IMR-90 (cell line): ENCODE results near the gene DYNC1H1. TPM values are rescaled to one million over a fixed set of nuclear protein-coding genes. Genes with fewer than 3 reads are reported as not detected.
"Not testable (repeated sequence)": the region's sequence is repeated elsewhere in the genome, so short reads cannot be mapped to it uniquely, and the experiment has no call there.

Experiments used
- ATAC-seq: fragments of 200-7000 bp; cut with Tn5 transposase; 2 replicates; pipeline ENCODE4 v1.9.1; 2020; ENCODE audit warnings: low read depth, mild to moderate bottlenecking, moderate library complexity
- BruUV-seq: library from RNA; stranded (reverse); fragments of 400-500 nt; replicated peaks from 2 replicates; lab custom pipeline; 2021; lab: Mats Ljungman, UMichigan
- CTCF ChIA-PET: fragments of 300-600 bp; formaldehyde crosslinking; extraction: SDS; loops from one replicate; lab custom pipeline; 2021; ENCODE audit warnings: antibody characterized with exemption; lab: Yijun Ruan, JAX
- POLR2A ChIA-PET: fragments of 300-600 bp; sonication (Branson Sonifier 250); formaldehyde crosslinking; loops from one replicate; lab custom pipeline; 2022; ENCODE audit warnings: antibody characterized with exemption; ENCODE audit not compliant: unreplicated experiment; lab: Charles Lee
- DNase-seq: peaks from one replicate; pipeline ENCODE4 v3.0.0; 2013
- H2AFZ ChIP-seq: replicated peaks from 2 replicates; pipeline ENCODE3; 2013; ENCODE audit warnings: low read length, mild to moderate bottlenecking; ENCODE audit not compliant: poor library complexity
- H2AK5ac ChIP-seq: 2 replicates; pipeline ENCODE4 v1.6.1; 2013; ENCODE audit warnings: low read depth, low read length, inconsistent platforms
- H2AK9ac ChIP-seq: replicated peaks from 2 replicates; pipeline ENCODE3; 2013; ENCODE audit warnings: mild to moderate bottlenecking, low read depth, low read length, moderate library complexity; ENCODE audit not compliant: poor library complexity
- H2BK120ac ChIP-seq: 2 replicates; pipeline ENCODE4 v1.6.1; 2013; ENCODE audit warnings: low read depth, low read length, inconsistent platforms
- H2BK15ac ChIP-seq: 3 replicates; pipeline ENCODE4 v1.6.1; 2013; ENCODE audit warnings: low read depth, low read length, inconsistent platforms
- H2BK20ac ChIP-seq: 2 replicates; pipeline ENCODE4 v1.6.1; 2013; ENCODE audit warnings: low read depth, mild to moderate bottlenecking, inconsistent platforms, low read length, moderate library complexity
- H2BK5ac ChIP-seq: 2 replicates; pipeline ENCODE4 v1.6.1; 2013; ENCODE audit warnings: mild to moderate bottlenecking, low read depth, low read length, inconsistent platforms; ENCODE audit not compliant: poor library complexity, severe bottlenecking
- H3K14ac ChIP-seq: replicated peaks from 2 replicates; pipeline ENCODE4 v1.6.1; 2013; ENCODE audit warnings: low read depth, low read length, inconsistent platforms
- H3K18ac ChIP-seq: 2 replicates; pipeline ENCODE4 v1.6.1; 2013; ENCODE audit warnings: low read depth, low read length, control low read depth
- H3K23ac ChIP-seq: 2 replicates; pipeline ENCODE4 v1.6.1; 2013; ENCODE audit warnings: low read depth, low read length, inconsistent platforms
- H3K27ac ChIP-seq: 2 replicates; pipeline ENCODE4 v1.5.1; 2013; ENCODE audit warnings: mild to moderate bottlenecking, control low read depth, low read length; ENCODE audit not compliant: insufficient read depth
- H3K27me3 ChIP-seq: 2 replicates; pipeline ENCODE4 v1.6.1; 2013; ENCODE audit warnings: low read length; ENCODE audit not compliant: control insufficient read depth, insufficient read depth
- H3K36me3 ChIP-seq: 2 replicates; pipeline ENCODE4 v1.6.1; 2013; ENCODE audit warnings: low read length, mixed read lengths; ENCODE audit not compliant: control insufficient read depth, insufficient read depth
- H3K4ac ChIP-seq: 2 replicates; pipeline ENCODE4 v1.6.1; 2013; ENCODE audit warnings: low read depth, low read length, inconsistent platforms
- H3K4me1 ChIP-seq: 2 replicates; pipeline ENCODE4 v1.6.1; 2013; ENCODE audit warnings: low read length, mixed read lengths; ENCODE audit not compliant: control insufficient read depth, insufficient read depth
- H3K4me2 ChIP-seq: 2 replicates; pipeline ENCODE4 v1.6.1; 2013; ENCODE audit warnings: low read depth, mild to moderate bottlenecking, control low read depth, low read length, moderate library complexity
- H3K4me3 ChIP-seq: 2 replicates; pipeline ENCODE4 v1.5.1; 2013; ENCODE audit warnings: low read depth, mild to moderate bottlenecking, control low read depth, low read length, moderate library complexity; ENCODE audit not compliant: insufficient read depth
- H3K56ac ChIP-seq: 2 replicates; pipeline ENCODE4 v1.6.1; 2013; ENCODE audit warnings: low read length, inconsistent platforms; ENCODE audit not compliant: insufficient read depth; ENCODE audit errors: extremely low read depth
- H3K79me1 ChIP-seq, 2 experiments: 2 replicates each; pipeline ENCODE4 v1.6.1; 2013; ENCODE audit warnings: low read length in 2 of 2, inconsistent platforms in 1 of 2, low read depth in 1 of 2
- H3K9ac ChIP-seq: 2 replicates; pipeline ENCODE4 v1.6.1; 2013; ENCODE audit warnings: low read depth, low read length, control low read depth
- H3K9me1 ChIP-seq: 2 replicates; pipeline ENCODE4 v1.6.1; 2013; ENCODE audit warnings: low read length, inconsistent platforms; ENCODE audit not compliant: insufficient read depth
- H3K9me3 ChIP-seq: 2 replicates; pipeline ENCODE4 v1.6.1; 2013; ENCODE audit warnings: low read length; ENCODE audit not compliant: control insufficient read depth, insufficient read depth
- H4K20me1 ChIP-seq: 2 replicates; pipeline ENCODE4 v1.6.1; 2013; ENCODE audit warnings: low read length, inconsistent platforms; ENCODE audit not compliant: insufficient read depth
- H4K5ac ChIP-seq: 2 replicates; pipeline ENCODE4 v1.6.1; 2013; ENCODE audit warnings: mild to moderate bottlenecking, low read depth, low read length, control low read depth
- H4K8ac ChIP-seq, 2 experiments: 2 replicates each; pipeline ENCODE4 v1.6.1; 2013; ENCODE audit warnings: low read depth in 2 of 2, low read length in 2 of 2, control low read depth in 1 of 2, inconsistent platforms in 1 of 2
- H4K91ac ChIP-seq: 2 replicates; pipeline ENCODE4 v1.6.1; 2013; ENCODE audit warnings: low read depth, low read length, inconsistent platforms; ENCODE audit not compliant: insufficient read depth
- WGBS, 2 experiments: methylation state at CpG; one replicate each; pipeline versions ENCODE4 v1.1.5 to v1.1.7; 2013; ENCODE audit warnings: missing lambda C conversion rate in 2 of 2; ENCODE audit not compliant: insufficient read length in 1 of 2; ENCODE audit errors: extremely low coverage in 2 of 2; 5-methylcytosine and 5-hydroxymethylcytosine counted together
- dilution Hi-C: fragments of 300-500 bp; cut with HindIII; formaldehyde crosslinking; loops from one replicate; pipeline ENCODE4 v1.14.3; 2018; ENCODE audit warnings: low sequenced_read_pairs; ENCODE audit not compliant: unreplicated experiment
- in situ Hi-C: fragments of 300-500 bp; cut with MboI; formaldehyde crosslinking; loops from 3 replicates; pipeline ENCODE4 v1.14.3; 2019; ENCODE audit warnings: low sequenced_read_pairs, inconsistent platforms, mixed read lengths
- intact Hi-C: fragments of 100-400 bp; cut with micrococcal nuclease; formaldehyde crosslinking; loops from 2 replicates; pipeline ENCODE4 v1.10.0; 2022
- polyA plus RNA-seq, 3 experiments: library from polyadenylated mRNA; depleted of rRNA; stranded (reverse); fragments of >200 nt; gene quantifications; 2 replicates each; pipeline ENCODE4 v1.2.3, GENCODE V29; 2012; ENCODE audit warnings: low replicate concordance in 1 of 3
- total RNA-seq: library from RNA; depleted of rRNA; stranded (reverse); fragments of >200 nt; gene quantifications from 2 replicates; pipeline ENCODE4 v1.2.3, GENCODE V29; 2012

DYNC1H1 gene
- total and polyA plus RNA-seq, 2 of the 4 experiments (the other 2 are of a cell fraction): 240 to 670 TPM

- H3K14ac ChIP-seq, H3K9me1 ChIP-seq, POLR2A ChIA-PET, H3K9me3 ChIP-seq, H2BK5ac ChIP-seq, H3K9ac ChIP-seq, H4K5ac ChIP-seq, H2BK120ac ChIP-seq, in situ Hi-C loops, H2AFZ ChIP-seq, H3K27ac ChIP-seq, H3K18ac ChIP-seq, H2BK15ac ChIP-seq, ATAC-seq, H2BK20ac ChIP-seq, CTCF ChIA-PET, H3K4me1 ChIP-seq, BruUV-seq, H3K4ac ChIP-seq, H3K4me3 ChIP-seq, H4K8ac ChIP-seq, H3K27me3 ChIP-seq, dilution Hi-C loops, H2AK9ac ChIP-seq, DNase-seq, H3K4me2 ChIP-seq, H3K23ac ChIP-seq, H2AK5ac ChIP-seq, H3K56ac ChIP-seq, H4K91ac ChIP-seq: not testable (repeated sequence)
- Histone ChIP-seq H3K36me3 (peaks cover 68% of the 10 kb centered on the region), H4K20me1 (peaks cover 29% of the 10 kb centered on the region; the same call in 1 of the 2 replicates), H3K79me1 (peaks cover 44 to 56% of the 10 kb centered on the region in 2 experiments)
- no CpG with 5 or more reads among the region's 12 CpGs for WGBS, 2 experiments
- intact Hi-C loops: loop anchor here (5.0 kb wide), 1 partner anchor 42 kb away; no protein-coding TSS in a partner anchor
Observed at GRCh38 chr14:101984831-101985230, 20.5 kb downstream of the DYNC1H1 start.
